SH-SY5Y (cell line): ENCODE measurements around the gene OR52B6.

Experiments
- GATA2 ChIP-seq: IDR thresholded peaks from 2 replicates; pipeline ENCODE4 v1.6.1; 2011; ENCODE audit warnings: mild to moderate bottlenecking, low read depth, low read length
- GATA3 ChIP-seq: IDR thresholded peaks from 2 replicates; pipeline ENCODE4 v1.6.1; 2011; ENCODE audit warnings: low read depth, mild to moderate bottlenecking, low read length, moderate library complexity

DNA sequence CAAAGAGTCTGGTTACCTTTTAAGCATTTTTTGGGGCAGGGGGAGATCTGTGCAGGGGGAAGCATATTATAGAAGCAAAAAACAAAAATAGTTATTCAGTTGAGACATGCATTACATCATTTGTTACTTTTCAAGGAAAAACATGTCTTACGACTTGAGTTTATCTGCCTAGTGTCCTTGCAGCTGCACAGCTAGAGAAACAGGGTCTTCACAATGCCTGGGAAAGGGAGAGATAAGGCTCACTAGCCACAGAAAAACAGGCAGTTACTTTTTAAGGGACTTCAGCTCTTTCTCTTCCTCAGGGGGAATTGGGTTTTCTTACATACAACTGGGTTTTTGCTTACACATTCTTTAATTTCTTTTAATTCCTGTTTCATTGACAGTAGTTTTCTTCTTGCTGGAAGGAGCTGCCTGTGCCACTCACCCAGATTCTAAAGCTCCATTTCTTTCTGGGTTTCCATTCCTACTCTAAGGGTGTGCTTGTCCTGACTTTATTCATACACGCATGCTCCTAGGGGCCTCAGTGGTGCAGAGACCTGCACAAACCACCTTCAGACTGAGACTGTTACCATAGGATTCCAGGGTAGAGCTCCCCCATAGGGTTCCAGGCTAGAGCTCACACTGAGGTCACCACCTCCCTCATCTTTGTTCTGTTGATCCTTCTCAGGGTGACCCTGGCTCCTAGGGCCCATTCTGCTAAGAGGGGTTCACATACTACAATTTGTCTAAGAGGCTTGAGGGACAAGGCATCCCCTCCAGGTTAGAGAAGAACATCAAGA, 49.4 kb upstream of the OR52B6 start:
- TF ChIP-seq GATA2 (no peak), GATA3 (no peak)
